Stimulated activated naive CD8-positive, alpha-beta T cell treated with anti-CD3 and anti-CD28 coated beads, Interleukin-15, Interleukin-2, amounts not matched to agents 100 ng/mL and 50 ng/mL, for 24 hours (primary cell): ENCODE results near the gene CXorf38.
"Not testable (repeated sequence)": the region's sequence is repeated elsewhere in the genome, so short reads cannot be mapped to it uniquely, and the experiment has no call there.

Experiments used
- H3K27ac Mint-ChIP-seq: one replicate; pipeline ENCODE4 v1.8.0; 2021; ENCODE audit warnings: mild to moderate bottlenecking, mixed read lengths
- H3K27me3 Mint-ChIP-seq: one replicate; pipeline ENCODE4 v1.8.0; 2021; ENCODE audit warnings: mixed read lengths
- H3K36me3 Mint-ChIP-seq: one replicate; pipeline ENCODE4 v1.8.0; 2021; ENCODE audit warnings: low read depth, mixed read lengths
- H3K4me1 Mint-ChIP-seq: one replicate; pipeline ENCODE4 v1.8.0; 2021; ENCODE audit warnings: low read depth, mixed read lengths
- H3K4me3 Mint-ChIP-seq: one replicate; pipeline ENCODE4 v1.8.0; 2021; ENCODE audit warnings: mild to moderate bottlenecking, mixed read lengths
- H3K9me3 Mint-ChIP-seq: one replicate; pipeline ENCODE4 v1.8.0; 2021; ENCODE audit warnings: mixed read lengths

The CXorf38 gene

GRCh38 chrX:40603446-40603845 is 43.9 kb downstream of the CXorf38 start:
- no peak overlapping the region for H3K4me3 Mint-ChIP-seq
- H3K4me1 Mint-ChIP-seq, result no peaks in the 10 kb centered on the region
- no peaks in the 10 kb centered on the region for H3K27me3 Mint-ChIP-seq
- no peak overlapping the region for H3K27ac Mint-ChIP-seq
- peaks cover 40% of the 10 kb centered on the region for H3K36me3 Mint-ChIP-seq
- no peaks in the 10 kb centered on the region for H3K9me3 Mint-ChIP-seq

GRCh38 chrX:40589616-40590321 is 57.6 kb downstream of the CXorf38 start:
- H3K4me1 Mint-ChIP-seq, result peaks cover 42% of the 10 kb centered on the region
- H3K27ac Mint-ChIP-seq, result peak overlapping the region; percentile 26
- H3K36me3 Mint-ChIP-seq, result peaks cover 27% of the 10 kb centered on the region
- not testable (repeated sequence) for H3K27me3 Mint-ChIP-seq, H3K4me3 Mint-ChIP-seq, H3K9me3 Mint-ChIP-seq

- not testable (repeated sequence) for H3K9me3 Mint-ChIP-seq, H3K4me3 Mint-ChIP-seq, H3K27me3 Mint-ChIP-seq
- Mint-ChIP-seq H3K36me3 (peaks cover 24% of the 10 kb centered on the region), H3K27ac (peak overlapping the region; percentile 5), H3K4me1 (peaks cover 48% of the 10 kb centered on the region)
Observed at GRCh38 chrX:40587623-40588022, 59.7 kb downstream of the CXorf38 start.

GRCh38 chrX:40582811-40583210 is 64.5 kb downstream of the CXorf38 start:
- Mint-ChIP-seq H3K27ac (peak overlapping the region; percentile 42), H3K27me3 (no peaks in the 10 kb centered on the region), H3K36me3 (peaks cover 7% of the 10 kb centered on the region), H3K4me1 (peaks cover 44% of the 10 kb centered on the region), H3K9me3 (no peaks in the 10 kb centered on the region), H3K4me3 (peak overlapping the region; percentile 86)

GRCh38 chrX:40582178-40582577 is 65.2 kb downstream of the CXorf38 start:
- H3K36me3 Mint-ChIP-seq, H3K9me3 Mint-ChIP-seq, H3K27ac Mint-ChIP-seq, H3K27me3 Mint-ChIP-seq: not testable (repeated sequence)
- Mint-ChIP-seq H3K4me1 (peaks cover 40% of the 10 kb centered on the region), H3K4me3 (peak overlapping the region; percentile 86)

GRCh38 chrX:40581336-40581920 is 65.9 kb downstream of the CXorf38 start:
- no peaks in the 10 kb centered on the region for H3K27me3 Mint-ChIP-seq
- H3K36me3 Mint-ChIP-seq, result peaks cover 7% of the 10 kb centered on the region
- H3K4me3 Mint-ChIP-seq, result peak overlapping the region; percentile 86
- H3K27ac Mint-ChIP-seq, result peak overlapping the region; percentile 36
- peaks cover 39% of the 10 kb centered on the region for H3K4me1 Mint-ChIP-seq
- H3K9me3 Mint-ChIP-seq, result no peaks in the 10 kb centered on the region

- Mint-ChIP-seq H3K4me3 (peak within 1 kb of the TSS; percentile 86), H3K27me3 (no peaks in the 10 kb centered on the region), H3K36me3 (peaks cover 7% of the 10 kb centered on the region), H3K9me3 (no peaks in the 10 kb centered on the region), H3K4me1 (peaks cover 32% of the 10 kb centered on the region), H3K27ac (peak within 1 kb of the TSS; percentile 85)
Observed at GRCh38 chrX:40580537-40581335, 66.6 kb downstream of the CXorf38 start, which contains the start of gene ATP6AP2. ATP6AP2 (plus strand) TSS chrX:40580970; CDS start chrX:40581066, 96 bp downstream.

- Mint-ChIP-seq H3K36me3 (peaks cover 7% of the 10 kb centered on the region), H3K4me3 (peak overlapping the region; percentile 86), H3K4me1 (peaks cover 29% of the 10 kb centered on the region), H3K27me3 (no peaks in the 10 kb centered on the region), H3K9me3 (no peaks in the 10 kb centered on the region), H3K27ac (peak overlapping the region; percentile 85)
Observed at GRCh38 chrX:40579900-40580536, 67.3 kb downstream of the CXorf38 start.

- H3K27me3 Mint-ChIP-seq, result no peaks in the 10 kb centered on the region
- H3K4me3 Mint-ChIP-seq, result no peak overlapping the region
- H3K9me3 Mint-ChIP-seq, result no peaks in the 10 kb centered on the region
- peaks cover 29% of the 10 kb centered on the region for H3K4me1 Mint-ChIP-seq
- H3K27ac Mint-ChIP-seq, result no peak overlapping the region
- peaks cover 7% of the 10 kb centered on the region for H3K36me3 Mint-ChIP-seq
Observed at GRCh38 chrX:40579141-40579540, 68.2 kb downstream of the CXorf38 start.

- Mint-ChIP-seq H3K36me3 (peaks cover under 1% of the 10 kb centered on the region), H3K9me3 (no peaks in the 10 kb centered on the region), H3K27ac (no peak overlapping the region), H3K27me3 (no peaks in the 10 kb centered on the region), H3K4me3 (no peak overlapping the region), H3K4me1 (peaks cover 22% of the 10 kb centered on the region)
Observed at GRCh38 chrX:40578039-40578695, 69.2 kb downstream of the CXorf38 start.
